CD4-positive, alpha-beta memory T cell (primary cell): Measurements from ENCODE around the gene CFL2. TPM values are rescaled to one million over a fixed set of nuclear protein-coding genes. Genes with fewer than 3 reads are reported as not detected.

ENCODE experiments used
- CTCF ChIA-PET: fragments of 350-600 bp; sonication (Branson Sonifier 250); formaldehyde crosslinking; loops from one replicate; lab custom pipeline; 2021; ENCODE audit warnings: inconsistent platforms; ENCODE audit not compliant: partially characterized antibody; lab: Charles Lee
- POLR2A ChIA-PET: fragments of 350-600 bp; sonication (Branson Sonifier 250); formaldehyde crosslinking; loops from one replicate; lab custom pipeline; 2021; ENCODE audit not compliant: partially characterized antibody; lab: Charles Lee
- DNase-seq, 5 donors: peaks; one replicate each; pipeline versions ENCODE4 v3.0.0 to v3.0.0-alpha.2; 2020 to 2022; ENCODE audit warnings: mixed read lengths in 1 of 5
- H3K27ac ChIP-seq: one replicate; pipeline ENCODE4 v1.7.0; 2013; ENCODE audit warnings: low read depth, low read length
- H3K27me3 ChIP-seq: 2 replicates; pipeline ENCODE4 v1.7.0; 2013; ENCODE audit warnings: mild to moderate bottlenecking, low read length, moderate library complexity; ENCODE audit not compliant: insufficient read depth
- H3K36me3 ChIP-seq: 2 replicates; pipeline ENCODE4 v1.7.0; 2013; ENCODE audit warnings: mild to moderate bottlenecking, low read length, moderate library complexity; ENCODE audit not compliant: insufficient read depth
- H3K4me1 ChIP-seq: 2 replicates; pipeline ENCODE4 v1.7.0; 2013; ENCODE audit warnings: mild to moderate bottlenecking, low read length, moderate library complexity; ENCODE audit not compliant: insufficient read depth
- H3K4me3 ChIP-seq, 2 donors: one replicate each; pipeline ENCODE4 v1.7.0; 2013; ENCODE audit warnings: low read length in 2 of 2, mild to moderate bottlenecking in 1 of 2
- H3K9me3 ChIP-seq, 2 donors: one replicate each; pipeline ENCODE4 v1.7.0; 2013; ENCODE audit warnings: low read length in 2 of 2, control low read depth in 1 of 2; ENCODE audit not compliant: control insufficient read depth in 1 of 2
- H3K27ac Mint-ChIP-seq, 7 donors: one replicate each; pipeline ENCODE4 v1.8.0; 2020 to 2021; ENCODE audit warnings: mixed read lengths in 7 of 7, mild to moderate bottlenecking in 6 of 7, inconsistent platforms in 3 of 7, moderate library complexity in 3 of 7
- H3K27me3 Mint-ChIP-seq, 2 donors: one replicate each; pipeline ENCODE4 v1.8.0; 2020 to 2021; ENCODE audit warnings: mixed read lengths in 2 of 2
- H3K36me3 Mint-ChIP-seq, 2 donors: one replicate each; pipeline ENCODE4 v1.8.0; 2020 to 2021; ENCODE audit warnings: mixed read lengths in 2 of 2, inconsistent platforms in 1 of 2, mild to moderate bottlenecking in 1 of 2
- H3K4me1 Mint-ChIP-seq, 4 donors: one replicate each; pipeline ENCODE4 v1.8.0; 2020 to 2021; ENCODE audit warnings: mixed read lengths in 4 of 4, mild to moderate bottlenecking in 1 of 4
- H3K4me3 Mint-ChIP-seq, 8 donors: one replicate each; pipeline ENCODE4 v1.8.0; 2020 to 2021; ENCODE audit warnings: mixed read lengths in 8 of 8, mild to moderate bottlenecking in 7 of 8, moderate library complexity in 6 of 8, inconsistent platforms in 3 of 8
- H3K9me3 Mint-ChIP-seq, 8 donors: one replicate each; pipeline ENCODE4 v1.8.0; 2020 to 2021; ENCODE audit warnings: mixed read lengths in 8 of 8, mild to moderate bottlenecking in 5 of 8, inconsistent platforms in 3 of 8, moderate library complexity in 1 of 8
- intact Hi-C: fragments of 100-400 bp; cut with micrococcal nuclease; formaldehyde crosslinking; loops from one replicate; pipeline ENCODE4 v1.15.1; 2023
- polyA plus RNA-seq, 2 donors: library from polyadenylated mRNA; unstranded; fragments of 300-500 nt; fragmentation: Illumina TruSeq; gene quantifications; one replicate each; pipeline ENCODE4 v1.2.3, GENCODE V29; 2021
- total RNA-seq, 2 experiments: library from RNA; stranded (reverse); gene quantifications; one replicate each; pipeline ENCODE4 v1.2.3, GENCODE V29; 2021

CFL2 gene
- total and polyA plus RNA-seq, 4 experiments from 2014 or later = 10.4 to 14.2 (median 12.4) TPM

DNA sequence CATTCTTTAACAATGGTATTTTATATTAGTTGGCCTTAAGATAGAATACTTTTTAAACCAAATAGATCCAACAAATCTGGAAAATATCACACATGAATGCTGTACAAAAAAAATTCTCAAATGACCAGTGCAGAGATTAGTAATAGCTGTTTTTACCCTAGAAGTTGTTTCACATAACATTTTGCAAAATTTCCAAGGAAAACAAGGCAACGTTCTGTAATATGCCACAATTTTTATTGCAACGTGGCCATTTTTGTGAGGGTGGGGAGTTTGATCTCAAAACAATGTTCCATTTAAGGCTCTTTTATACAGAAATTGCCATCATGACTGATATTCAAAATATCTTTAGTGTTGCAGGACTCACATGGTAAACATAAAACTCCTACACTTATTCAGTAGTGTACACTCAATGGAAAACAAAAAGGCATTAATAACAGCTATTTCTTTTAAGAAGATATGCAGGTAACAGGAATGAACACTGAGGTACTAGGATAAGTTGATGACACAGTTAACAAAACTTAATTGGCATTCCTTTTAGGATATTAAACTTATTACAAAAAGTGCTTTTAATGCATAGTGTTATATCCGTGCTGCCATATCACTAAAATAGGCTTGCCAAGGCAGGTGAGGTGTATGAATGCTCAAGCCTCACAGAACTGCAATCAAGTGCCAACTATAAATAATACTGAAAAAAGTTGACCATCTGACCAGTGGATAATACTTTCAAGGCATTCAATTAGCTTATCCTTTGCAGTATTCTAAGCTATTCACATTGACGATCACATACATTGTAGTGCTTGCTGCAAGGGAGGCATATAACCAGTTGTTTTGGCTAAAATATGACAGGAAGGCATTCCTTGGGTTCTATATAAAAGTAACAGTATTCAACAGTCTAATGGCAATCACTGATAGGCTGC is 2.3 kb downstream of the CFL2 start:
- Mint-ChIP-seq H3K27me3 (no peaks in the 10 kb centered on the region), H3K27ac (peak overlapping the region in 4 of 7 donors; percentile 5 to 44 (median 28)), H3K4me3 (peak overlapping the region in 5 of 8 donors; percentile 12 to 44 (median 21)), H3K36me3 (peaks cover 0 to 13% of the 10 kb centered on the region in 2 donors), H3K9me3 (no peaks in the 10 kb centered on the region), H3K4me1 (peaks cover 15 to 27% (median 19%) of the 10 kb centered on the region in 4 donors)
- intact Hi-C loops = loop anchor here (5.0 kb wide), 1 partner anchor 45 kb away; no protein-coding TSS in a partner anchor
- ChIA-PET CTCF (interaction anchor here (1.2 to 3.1 kb wide), 4 partner anchors 11 to 39 kb away, joined by 4 to 14 read pairs (median 6); no protein-coding TSS in a partner anchor), POLR2A (interaction anchor here (0.9 to 1.3 kb wide), 2 partner anchors 270 to 693 kb away, joined by 3 to 4 read pairs; partner anchors contain the start of gene NFKBIA)
- no peaks in the 10 kb centered on the region for H3K27me3 ChIP-seq
- no peak overlapping the region for H3K4me3 ChIP-seq
- H3K4me1 ChIP-seq = peaks cover 28% of the 10 kb centered on the region
- H3K36me3 ChIP-seq = no peaks in the 10 kb centered on the region
- DNase-seq = no peak
- H3K27ac ChIP-seq = no peak overlapping the region
- H3K9me3 ChIP-seq = no peaks in the 10 kb centered on the region

DNA sequence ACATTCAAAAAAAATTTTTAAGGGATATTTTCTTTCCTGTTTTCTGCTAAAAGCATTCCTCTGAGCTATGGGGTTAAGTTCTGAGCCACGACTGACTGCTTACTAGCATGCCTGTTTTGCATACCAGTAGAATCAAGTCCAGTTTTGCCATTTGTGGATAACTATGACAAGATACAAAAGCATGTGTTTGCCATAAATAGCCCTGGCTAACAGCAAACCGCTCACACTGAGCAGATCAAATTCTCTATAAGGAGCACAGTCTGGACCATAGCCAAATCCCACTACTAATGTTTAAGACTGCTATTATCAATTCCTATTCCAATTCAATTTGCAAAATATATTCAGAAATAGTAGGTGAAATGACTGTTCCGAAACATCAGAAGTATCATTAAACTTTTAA is 3.2 kb downstream of the CFL2 start:
- H3K4me3 Mint-ChIP-seq = no peak overlapping the region

DNA sequence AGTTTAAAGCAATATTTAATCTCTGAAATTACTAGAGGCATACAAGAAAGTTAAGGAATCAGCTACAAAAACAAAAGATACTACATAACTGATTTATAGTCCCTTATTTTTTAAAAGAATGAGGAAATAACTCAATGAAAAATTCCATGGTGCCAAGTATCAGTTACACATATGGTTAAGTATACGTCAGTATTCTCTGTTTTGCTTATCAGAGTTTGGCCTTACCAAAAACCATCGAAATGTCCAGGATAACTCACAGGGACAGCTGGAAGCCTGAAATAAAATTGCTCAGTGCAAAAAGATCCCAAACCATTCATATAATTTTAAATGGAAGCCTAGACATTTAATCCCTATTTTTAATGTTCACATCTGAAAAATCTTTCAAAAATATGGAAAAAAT is 3.6 kb downstream of the CFL2 start:
- H3K27me3 ChIP-seq = no peaks in the 10 kb centered on the region
- no peak overlapping the region for H3K4me3 Mint-ChIP-seq
- H3K4me1 ChIP-seq = peaks cover 27% of the 10 kb centered on the region
- H3K36me3 Mint-ChIP-seq = peaks cover 0 to 13% of the 10 kb centered on the region in 2 donors
- no peak overlapping the region for H3K4me3 ChIP-seq
- H3K9me3 ChIP-seq = no peaks in the 10 kb centered on the region
- H3K36me3 ChIP-seq = no peaks in the 10 kb centered on the region
- DNase-seq = no peak
- H3K27ac Mint-ChIP-seq = no peak overlapping the region
- POLR2A ChIA-PET = no interaction called here
- H3K27ac ChIP-seq = no peak overlapping the region
- H3K4me1 Mint-ChIP-seq = peaks cover 15 to 27% (median 17%) of the 10 kb centered on the region in 4 donors
- H3K27me3 Mint-ChIP-seq = no peaks in the 10 kb centered on the region
- CTCF ChIA-PET = interaction anchor here (1.0 to 3.1 kb wide), 3 partner anchors 12 to 38 kb away, joined by 3 to 19 read pairs (median 14); no protein-coding TSS in a partner anchor
- no peaks in the 10 kb centered on the region for H3K9me3 Mint-ChIP-seq
- intact Hi-C loops = loop anchor here (5.0 kb wide), 1 partner anchor 43 kb away; no protein-coding TSS in a partner anchor

More for the DNA sequence above, 3.2 kb downstream of the CFL2 start:
- no peak for DNase-seq
- Histone ChIP-seq H3K27me3 (no peaks in the 10 kb centered on the region), H3K36me3 (no peaks in the 10 kb centered on the region), H3K4me1 (peaks cover 28% of the 10 kb centered on the region), H3K4me3 (no peak overlapping the region), H3K9me3 (no peaks in the 10 kb centered on the region), H3K27ac (no peak overlapping the region)
- Mint-ChIP-seq H3K36me3 (peaks cover 0 to 13% of the 10 kb centered on the region in 2 donors), H3K27ac (no peak overlapping the region), H3K9me3 (no peaks in the 10 kb centered on the region), H3K4me1 (peaks cover 15 to 27% (median 19%) of the 10 kb centered on the region in 4 donors), H3K27me3 (no peaks in the 10 kb centered on the region)
- POLR2A ChIA-PET = no interaction called here
- CTCF ChIA-PET = interaction anchor here (1.5 to 3.1 kb wide), 3 partner anchors 12 to 38 kb away, joined by 7 to 19 read pairs (median 14); no protein-coding TSS in a partner anchor
- intact Hi-C loops = loop anchor here (5.0 kb wide), 1 partner anchor 44 kb away; no protein-coding TSS in a partner anchor

DNA sequence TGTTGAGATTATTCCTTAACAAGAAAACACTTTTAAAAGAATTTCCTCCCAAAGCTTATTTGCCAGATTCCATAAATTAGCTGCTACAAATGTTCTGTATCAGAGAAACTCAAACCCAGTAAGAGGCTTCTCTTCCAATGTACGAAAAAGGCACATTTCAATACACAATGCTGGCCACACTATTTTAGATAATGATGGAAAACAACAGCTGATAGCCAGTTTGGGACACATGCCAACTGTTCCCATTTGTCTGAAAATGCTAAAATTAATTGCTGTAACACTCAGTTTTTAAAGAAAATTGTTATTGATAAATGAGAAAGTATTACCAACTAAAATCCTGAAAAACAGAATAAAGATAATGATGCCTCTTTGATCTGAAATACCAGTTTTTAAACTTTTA is 4.4 kb downstream of the CFL2 start:
- Histone ChIP-seq H3K9me3 (no peaks in the 10 kb centered on the region), H3K4me3 (no peak overlapping the region), H3K4me1 (peaks cover 20% of the 10 kb centered on the region), H3K27ac (no peak overlapping the region), H3K36me3 (no peaks in the 10 kb centered on the region), H3K27me3 (no peaks in the 10 kb centered on the region)
- no peaks in the 10 kb centered on the region for H3K27me3 Mint-ChIP-seq
- POLR2A ChIA-PET = interaction anchor here (0.6 kb wide), 2 partner anchors 13 to 115 kb away, joined by 3 read pairs; no protein-coding TSS in a partner anchor
- intact Hi-C loops = loop anchor here (5.0 kb wide), 1 partner anchor 43 kb away; no protein-coding TSS in a partner anchor
- CTCF ChIA-PET = interaction anchor here (1.0 to 3.1 kb wide), 4 partner anchors 13 to 378 kb away, joined by 3 to 19 read pairs (median 9); no protein-coding TSS in a partner anchor
- DNase-seq = no peak
- H3K9me3 Mint-ChIP-seq = no peaks in the 10 kb centered on the region
- peak overlapping the region in 1 of 7 donors; percentile 4 for H3K27ac Mint-ChIP-seq
- H3K4me3 Mint-ChIP-seq = no peak overlapping the region
- peaks cover 8 to 21% (median 14%) of the 10 kb centered on the region in 4 donors for H3K4me1 Mint-ChIP-seq
- peaks cover 0 to 13% of the 10 kb centered on the region in 2 donors for H3K36me3 Mint-ChIP-seq

DNA sequence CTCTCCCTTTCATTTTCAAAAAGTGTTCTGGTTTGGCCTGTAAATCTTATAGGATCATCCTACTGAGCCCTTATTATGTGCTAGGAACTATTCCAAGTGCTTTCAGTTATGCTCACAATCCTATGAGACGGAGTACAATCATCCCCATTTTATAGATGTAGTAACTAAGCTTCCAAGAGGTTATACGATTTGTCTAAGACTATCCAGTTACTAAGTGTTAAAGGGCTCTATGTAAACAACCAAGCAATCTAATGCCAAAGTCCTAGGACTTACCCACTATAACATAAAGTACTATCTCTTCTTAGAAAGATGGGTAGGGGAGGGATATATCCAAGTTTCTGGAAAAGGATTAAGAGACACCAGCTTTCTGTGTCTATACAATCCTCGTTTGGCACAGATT is 6.7 kb downstream of the CFL2 start:
- H3K36me3 Mint-ChIP-seq = peaks cover 0 to 2% of the 10 kb centered on the region in 2 donors
- Histone ChIP-seq H3K4me3 (no peak overlapping the region), H3K27me3 (no peaks in the 10 kb centered on the region), H3K4me1 (peaks cover 7% of the 10 kb centered on the region), H3K27ac (no peak overlapping the region), H3K36me3 (no peaks in the 10 kb centered on the region), H3K9me3 (no peaks in the 10 kb centered on the region)
- ChIA-PET POLR2A (interaction anchor here (0.7 to 1.1 kb wide), 3 partner anchors 8 to 15 kb away, joined by 3 to 4 read pairs (median 3); no protein-coding TSS in a partner anchor), CTCF (interaction anchor here (1.0 to 3.7 kb wide), 6 partner anchors 12 to 519 kb away, joined by 3 to 18 read pairs (median 3); no protein-coding TSS in a partner anchor)
- H3K4me1 Mint-ChIP-seq = peaks cover 0 to 6% (median 5%) of the 10 kb centered on the region in 4 donors
- H3K27ac Mint-ChIP-seq = peak overlapping the region in 1 of 7 donors; percentile 13
- H3K9me3 Mint-ChIP-seq = no peaks in the 10 kb centered on the region
- H3K4me3 Mint-ChIP-seq = no peak overlapping the region
- H3K27me3 Mint-ChIP-seq = no peaks in the 10 kb centered on the region
- intact Hi-C loops = no loop called here
- DNase-seq = no peak

DNA sequence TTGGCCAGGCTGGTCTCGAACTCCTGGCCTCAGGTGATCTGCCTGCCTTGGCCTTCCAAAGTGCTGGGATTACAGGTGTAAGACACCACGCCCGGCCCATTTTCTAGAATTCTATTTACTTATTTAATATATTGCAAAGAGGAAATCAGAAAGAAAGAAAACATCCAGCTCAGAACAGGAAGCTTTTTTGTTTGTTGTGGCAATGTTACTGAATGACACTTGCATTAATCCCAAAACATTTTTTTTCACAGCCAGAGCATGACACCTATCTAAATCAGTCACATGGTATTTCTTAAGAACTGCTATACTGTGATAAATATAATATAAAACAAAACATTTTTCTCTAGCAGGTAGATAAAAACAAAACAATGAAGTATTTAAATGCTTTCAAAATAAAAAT is 12.6 kb downstream of the CFL2 start:
- H3K4me1 Mint-ChIP-seq = no peaks in the 10 kb centered on the region
- CTCF ChIA-PET = interaction anchor here (3.0 kb wide), 1 partner anchor 30 kb away, joined by 14 read pairs; no protein-coding TSS in a partner anchor
- no peaks in the 10 kb centered on the region for H3K9me3 Mint-ChIP-seq
- DNase-seq = no peak
- no peak overlapping the region for H3K4me3 Mint-ChIP-seq
- no peaks in the 10 kb centered on the region for H3K27me3 ChIP-seq
- POLR2A ChIA-PET = no interaction called here
- no peak overlapping the region for H3K4me3 ChIP-seq
- no peak overlapping the region for H3K27ac Mint-ChIP-seq
- no peaks in the 10 kb centered on the region for H3K9me3 ChIP-seq
- no peak overlapping the region for H3K27ac ChIP-seq
- no peaks in the 10 kb centered on the region for H3K27me3 Mint-ChIP-seq
- H3K36me3 ChIP-seq = no peaks in the 10 kb centered on the region
- intact Hi-C loops = no loop called here
- no peaks in the 10 kb centered on the region for H3K36me3 Mint-ChIP-seq
- H3K4me1 ChIP-seq = no peaks in the 10 kb centered on the region
